GM18526 (cell line): ENCODE measurements around the gene OR1B1.
"Not testable (repeated sequence)": the region's sequence is repeated elsewhere in the genome, so short reads cannot be mapped to it uniquely, and the experiment has no call there.

Source experiments
- POLR2A ChIP-seq: IDR thresholded peaks from 3 replicates; pipeline ENCODE4 v1.6.1; 2011; ENCODE audit not compliant: insufficient read length; ENCODE audit errors: extremely low read depth

OR1B1 gene

GRCh38 chr9:122657527-122657926, at the start of gene OR1B1:
TSS of gene OR1B1 (minus strand) at chr9:122657627.
- no peak for TF ChIP-seq POLR2A

- TF ChIP-seq POLR2A: no peak
These were observed 38.3 kb upstream of the OR1B1 start for GRCh38 chr9:122695696-122696095.

- no peak for TF ChIP-seq POLR2A
These were observed 27.4 kb upstream of the OR1B1 start for GRCh38 chr9:122684851-122685250.

DNA sequence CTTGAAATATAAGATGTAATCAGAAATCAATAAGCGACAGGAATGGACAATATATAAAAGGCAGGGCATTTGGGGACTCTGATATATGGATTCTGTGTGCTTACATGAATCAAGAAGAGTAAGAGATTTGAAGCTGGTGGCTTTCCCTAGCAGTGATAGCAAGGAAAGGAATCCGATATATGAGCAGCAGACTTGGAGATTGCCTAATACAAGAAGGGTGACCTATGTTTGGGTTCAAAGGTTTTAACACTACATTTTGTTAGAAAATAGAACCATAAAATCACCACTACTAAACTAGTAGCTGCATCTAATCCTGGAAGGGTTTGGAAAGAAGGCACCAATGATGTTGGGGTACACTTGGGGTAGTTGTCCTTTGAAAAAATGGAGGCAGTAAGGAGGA, 15.1 kb upstream of the OR1B1 start:
- TF ChIP-seq POLR2A: no peak

DNA sequence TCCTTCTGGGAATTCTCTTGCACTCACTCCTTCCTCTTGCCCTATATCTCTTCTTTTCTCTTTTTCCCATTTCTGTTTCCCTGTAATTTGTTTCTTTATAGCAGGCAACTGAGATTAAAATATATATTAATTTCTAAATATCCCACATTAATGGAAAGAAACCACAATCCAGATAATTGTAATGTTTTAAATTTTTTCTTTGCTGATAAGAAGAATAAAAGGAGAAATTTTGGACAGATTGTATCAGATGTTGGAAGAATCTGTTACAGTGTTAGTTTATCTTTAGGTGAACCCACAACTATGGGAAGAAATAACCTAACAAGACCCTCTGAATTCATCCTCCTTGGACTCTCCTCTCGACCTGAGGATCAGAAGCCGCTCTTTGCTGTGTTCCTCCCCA, 4.0 kb upstream of the OR1B1 start, which contains the start of gene OR1L1:
Gene OR1L1 (plus strand): TSS at position 301 of the 400 bp plus-strand sequence. CDS start 0 bp downstream, at position 301.
- TF ChIP-seq POLR2A: no peak

DNA sequence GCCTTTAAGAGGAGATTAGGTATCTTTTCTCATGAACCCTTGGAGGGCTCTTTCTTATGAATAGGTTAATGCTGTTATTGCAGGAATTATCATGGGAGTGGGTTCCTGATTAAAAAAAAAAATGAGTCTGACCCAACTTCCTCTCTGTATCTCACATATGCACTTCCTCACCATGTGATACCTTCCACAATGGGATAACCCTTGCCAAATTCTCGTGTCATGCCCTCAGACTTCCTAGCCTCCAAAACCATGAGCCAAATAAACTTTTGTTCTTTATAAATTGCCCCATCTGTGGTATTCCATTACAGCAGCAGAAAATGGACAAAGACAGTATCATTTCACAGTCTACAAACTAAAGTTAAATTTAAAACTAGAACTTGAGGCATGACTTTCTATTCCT, 1.0 kb downstream of the OR1B1 start:
- no peak for TF ChIP-seq POLR2A

- no peak for TF ChIP-seq POLR2A
These were observed 15.2 kb downstream of the OR1B1 start for GRCh38 chr9:122642226-122642625.

DNA sequence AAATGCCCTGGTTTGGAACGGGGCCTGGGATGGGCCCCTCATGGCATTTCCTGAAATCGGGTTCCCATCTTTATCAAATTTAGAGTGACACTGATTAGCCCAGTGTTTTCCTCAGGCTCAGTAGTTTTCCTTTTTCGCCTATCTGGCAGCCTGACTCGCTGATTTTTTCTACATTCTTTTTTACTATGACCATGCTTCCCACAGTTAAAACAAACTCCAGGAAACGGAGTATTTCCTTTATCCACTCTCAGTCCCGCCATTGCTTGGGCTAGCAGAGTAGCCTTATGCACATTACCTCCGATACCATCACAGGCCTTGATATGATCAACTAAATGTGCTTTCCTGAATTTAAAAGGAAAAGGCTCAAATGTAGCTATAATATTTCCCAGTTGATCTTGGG, 37.4 kb downstream of the OR1B1 start:
- no peak for TF ChIP-seq POLR2A

GRCh38 chr9:122614362-122614761, 43.1 kb downstream of the OR1B1 start, which contains the start of gene OR1Q1:
TSS of gene OR1Q1 (plus strand) at chr9:122614738. CDS start at chr9:122614738, 0 bp downstream.
- TF ChIP-seq POLR2A: no peak

GRCh38 chr9:122609804-122610203, 47.6 kb downstream of the OR1B1 start:
- TF ChIP-seq POLR2A: no peak

GRCh38 chr9:122606587-122606986, 50.8 kb downstream of the OR1B1 start:
- no peak for TF ChIP-seq POLR2A

DNA sequence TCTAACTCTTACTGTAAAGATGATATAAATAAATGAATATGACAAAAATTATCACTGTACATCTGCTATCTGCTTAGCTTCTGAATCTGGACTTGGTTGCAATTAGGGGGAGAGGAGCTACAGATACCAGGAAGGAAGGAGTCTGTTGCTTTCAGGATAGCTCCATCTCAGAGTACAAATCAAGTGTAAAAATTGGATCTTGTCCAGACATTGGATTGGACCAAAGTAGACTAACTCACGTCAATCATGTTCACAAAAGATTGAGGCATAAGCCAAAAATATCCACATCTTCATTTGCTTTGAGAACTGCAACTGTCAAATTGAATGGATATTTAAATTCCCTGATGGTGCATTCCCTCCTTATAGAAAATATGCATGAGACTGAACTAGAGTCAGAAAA, 51.7 kb downstream of the OR1B1 start:
- TF ChIP-seq POLR2A: no peak

- TF ChIP-seq POLR2A: not testable (repeated sequence)
These were observed 74.1 kb downstream of the OR1B1 start, which contains the start of gene OR1L8 for GRCh38 chr9:122583284-122583683. TSS of gene OR1L8 (minus strand) at chr9:122583384. CDS start at chr9:122568477, 14,907 bp downstream.

GRCh38 chr9:122580360-122580759, 77.1 kb downstream of the OR1B1 start:
- TF ChIP-seq POLR2A: no peak

DNA sequence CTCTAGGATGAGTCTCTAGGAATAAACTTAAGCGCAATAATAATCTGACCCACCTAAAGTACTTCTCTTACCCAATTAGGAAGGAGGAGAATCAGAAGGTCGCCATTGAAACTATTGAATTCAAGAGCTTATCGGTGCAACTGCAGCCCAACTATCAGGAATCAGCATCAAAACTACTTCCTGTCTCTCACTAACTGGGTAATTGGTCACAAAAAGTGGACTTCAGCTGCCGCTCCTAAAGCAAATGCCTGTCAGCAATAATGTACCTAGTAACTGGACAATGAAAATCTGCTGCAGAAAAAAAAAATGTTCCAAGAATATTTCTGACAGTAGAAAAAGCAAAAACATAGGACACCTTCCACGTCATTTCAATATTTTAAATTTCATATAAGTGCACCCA, 77.6 kb downstream of the OR1B1 start:
- TF ChIP-seq POLR2A: no peak
